Activated naive CD4-positive, alpha-beta T cell treated with anti-CD3 and anti-CD28 coated beads for 36 hours (primary cell): ENCODE measurements around the gene CDYL2. TPM values are rescaled to one million over a fixed set of nuclear protein-coding genes. Genes with fewer than 3 reads are reported as not detected.
"Not testable (repeated sequence)": the region's sequence is repeated elsewhere in the genome, so short reads cannot be mapped to it uniquely, and the experiment has no call there.

Source experiments
- CTCF ChIA-PET: fragments of 350-600 bp; sonication (Branson Sonifier 250); formaldehyde crosslinking; loops from one replicate; lab custom pipeline; 2021; ENCODE audit warnings: antibody characterized with exemption; lab: Charles Lee
- DNase-seq: peaks from one replicate; pipeline ENCODE4 v3.0.0-alpha.2; 2020
- H3K27ac Mint-ChIP-seq: one replicate; pipeline ENCODE4 v1.8.0; 2021; ENCODE audit warnings: mild to moderate bottlenecking, mixed read lengths
- H3K27me3 Mint-ChIP-seq: one replicate; pipeline ENCODE4 v1.8.0; 2021; ENCODE audit warnings: low read depth, mixed read lengths
- H3K36me3 Mint-ChIP-seq: one replicate; pipeline ENCODE4 v1.8.0; 2021; ENCODE audit warnings: low read depth, mixed read lengths
- H3K4me1 Mint-ChIP-seq: one replicate; pipeline ENCODE4 v1.8.0; 2021; ENCODE audit warnings: low read depth, mixed read lengths
- H3K4me3 Mint-ChIP-seq: one replicate; pipeline ENCODE4 v1.8.0; 2021; ENCODE audit warnings: mild to moderate bottlenecking, moderate library complexity, mixed read lengths
- H3K9me3 Mint-ChIP-seq: one replicate; pipeline ENCODE4 v1.8.0; 2021; ENCODE audit warnings: mixed read lengths
- intact Hi-C: fragments of 100-400 bp; cut with micrococcal nuclease; formaldehyde crosslinking; loops from one replicate; pipeline ENCODE4 v1.15.1; 2023
- total RNA-seq, 2 experiments: library from RNA; stranded (reverse); gene quantifications; one replicate each; pipeline ENCODE4 v1.2.3, GENCODE V29; 2021

CDYL2 gene
- total RNA-seq, 2 experiments from 2014 or later: 10.1 to 12.7 TPM

DNA sequence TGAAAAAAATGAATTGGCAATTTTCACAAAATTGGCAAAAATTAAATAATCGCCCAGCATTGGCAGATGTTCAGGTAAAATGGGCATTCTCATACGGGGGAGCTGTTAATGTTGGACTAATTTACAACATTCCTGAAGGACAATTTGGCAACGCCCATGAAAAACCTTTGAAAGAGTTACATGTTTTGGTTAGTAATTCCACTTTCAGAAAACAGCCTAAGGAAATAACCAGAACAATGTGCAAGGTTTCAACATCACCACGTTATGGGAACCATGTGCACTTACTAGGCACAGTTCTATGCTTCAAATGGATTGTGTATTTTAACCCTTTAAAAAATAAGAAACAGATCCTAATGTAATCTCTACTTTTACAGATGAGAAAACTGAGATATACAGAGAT is 62.7 kb downstream of the CDYL2 start:
- Mint-ChIP-seq H3K27ac (no peak overlapping the region), H3K4me3 (no peak overlapping the region), H3K9me3 (peaks cover 10% of the 10 kb centered on the region), H3K36me3 (peaks cover 9% of the 10 kb centered on the region), H3K27me3 (no peaks in the 10 kb centered on the region), H3K4me1 (peaks cover 24% of the 10 kb centered on the region)
- intact Hi-C loops: no loop called here
- CTCF ChIA-PET: interaction anchor here (0.6 to 0.7 kb wide), 2 partner anchors 609 to 1960 kb away, joined by 3 to 4 read pairs; no protein-coding TSS in a partner anchor
- no peak for DNase-seq

GRCh38 chr16:80739523-80739922 is 64.9 kb downstream of the CDYL2 start:
- CTCF ChIA-PET: interaction anchor here (0.6 kb wide), 1 partner anchor 114 kb away, joined by 3 read pairs; no protein-coding TSS in a partner anchor
- Mint-ChIP-seq H3K9me3 (peaks cover 10% of the 10 kb centered on the region), H3K36me3 (peaks cover 9% of the 10 kb centered on the region), H3K27me3 (no peaks in the 10 kb centered on the region), H3K27ac (no peak overlapping the region), H3K4me1 (peaks cover 22% of the 10 kb centered on the region), H3K4me3 (no peak overlapping the region)
- DNase-seq: peak; percentile 36
- intact Hi-C loops: no loop called here

DNA sequence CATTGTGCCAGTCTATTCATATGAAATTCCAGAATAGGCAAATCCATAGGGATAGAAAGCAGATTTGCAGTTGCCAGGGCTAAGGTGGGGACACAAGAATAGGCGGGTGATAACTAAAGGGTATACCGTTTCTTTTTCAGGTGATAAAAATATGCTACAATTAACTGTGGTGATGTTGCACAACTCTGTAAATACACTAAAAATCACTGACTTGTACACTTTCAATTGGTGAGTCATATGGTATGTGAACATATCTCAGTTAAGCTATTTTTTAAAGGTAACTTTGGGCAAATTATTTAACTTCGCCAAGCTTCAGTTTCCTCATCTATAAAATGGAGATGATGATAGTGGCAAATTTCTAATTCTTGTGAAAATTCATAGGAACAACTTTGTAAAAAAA is 65.9 kb downstream of the CDYL2 start:
- H3K4me1 Mint-ChIP-seq: peaks cover 14% of the 10 kb centered on the region
- peaks cover 10% of the 10 kb centered on the region for H3K9me3 Mint-ChIP-seq
- H3K27me3 Mint-ChIP-seq: no peaks in the 10 kb centered on the region
- H3K27ac Mint-ChIP-seq: no peak overlapping the region
- DNase-seq: no peak
- peaks cover 9% of the 10 kb centered on the region for H3K36me3 Mint-ChIP-seq
- intact Hi-C loops: no loop called here
- CTCF ChIA-PET: no interaction called here
- no peak overlapping the region for H3K4me3 Mint-ChIP-seq

DNA sequence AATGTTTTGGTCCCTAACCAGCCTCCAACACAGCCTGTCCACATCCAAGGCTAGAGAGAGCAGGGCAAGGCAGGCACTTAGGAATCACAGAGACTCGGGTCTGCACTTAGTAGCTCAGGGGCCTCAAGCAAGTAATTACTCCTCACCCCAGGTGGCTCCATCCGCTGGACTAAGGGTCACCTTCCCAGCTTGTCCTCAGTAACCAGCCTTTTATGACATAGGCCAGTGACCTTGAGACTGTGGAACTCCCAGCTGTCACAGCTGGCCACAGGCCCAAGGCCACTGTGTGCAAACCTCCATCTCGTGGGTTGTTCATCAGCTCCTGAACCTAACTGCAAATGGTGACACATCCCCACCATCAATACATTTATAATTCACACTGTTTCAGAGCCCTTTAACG is 68.6 kb downstream of the CDYL2 start:
- intact Hi-C loops: no loop called here
- H3K27me3 Mint-ChIP-seq: no peaks in the 10 kb centered on the region
- peaks cover 25% of the 10 kb centered on the region for H3K9me3 Mint-ChIP-seq
- H3K4me1 Mint-ChIP-seq: peaks cover 9% of the 10 kb centered on the region
- H3K27ac Mint-ChIP-seq: no peak overlapping the region
- CTCF ChIA-PET: no interaction called here
- no peak for DNase-seq
- peaks cover 11% of the 10 kb centered on the region for H3K36me3 Mint-ChIP-seq
- no peak overlapping the region for H3K4me3 Mint-ChIP-seq

GRCh38 chr16:80733407-80733806 is 71.0 kb downstream of the CDYL2 start:
- Mint-ChIP-seq H3K27me3 (no peaks in the 10 kb centered on the region), H3K4me1 (no peaks in the 10 kb centered on the region), H3K36me3 (peaks cover 7% of the 10 kb centered on the region), H3K4me3 (no peak overlapping the region), H3K27ac (no peak overlapping the region), H3K9me3 (peaks cover 18% of the 10 kb centered on the region)
- CTCF ChIA-PET: interaction anchor here (0.7 kb wide), 1 partner anchor 12 kb away, joined by 3 read pairs; no protein-coding TSS in a partner anchor
- intact Hi-C loops: no loop called here
- no peak for DNase-seq

GRCh38 chr16:80731915-80732314 is 72.5 kb downstream of the CDYL2 start:
- Mint-ChIP-seq H3K27me3 (no peaks in the 10 kb centered on the region), H3K4me3 (no peak overlapping the region), H3K27ac (no peak overlapping the region), H3K36me3 (peaks cover 8% of the 10 kb centered on the region), H3K9me3 (peaks cover 18% of the 10 kb centered on the region), H3K4me1 (peaks cover 7% of the 10 kb centered on the region)
- no peak for DNase-seq
- CTCF ChIA-PET: interaction anchor here (0.9 kb wide), 1 partner anchor 205 kb away, joined by 5 read pairs; no protein-coding TSS in a partner anchor
- intact Hi-C loops: no loop called here

- intact Hi-C loops, H3K36me3 Mint-ChIP-seq, CTCF ChIA-PET, DNase-seq, H3K4me3 Mint-ChIP-seq, H3K27ac Mint-ChIP-seq, H3K27me3 Mint-ChIP-seq: not testable (repeated sequence)
- Mint-ChIP-seq H3K9me3 (peaks cover 19% of the 10 kb centered on the region), H3K4me1 (peaks cover 20% of the 10 kb centered on the region)
Measured at GRCh38 chr16:80727066-80727763, 77.2 kb downstream of the CDYL2 start.

DNA sequence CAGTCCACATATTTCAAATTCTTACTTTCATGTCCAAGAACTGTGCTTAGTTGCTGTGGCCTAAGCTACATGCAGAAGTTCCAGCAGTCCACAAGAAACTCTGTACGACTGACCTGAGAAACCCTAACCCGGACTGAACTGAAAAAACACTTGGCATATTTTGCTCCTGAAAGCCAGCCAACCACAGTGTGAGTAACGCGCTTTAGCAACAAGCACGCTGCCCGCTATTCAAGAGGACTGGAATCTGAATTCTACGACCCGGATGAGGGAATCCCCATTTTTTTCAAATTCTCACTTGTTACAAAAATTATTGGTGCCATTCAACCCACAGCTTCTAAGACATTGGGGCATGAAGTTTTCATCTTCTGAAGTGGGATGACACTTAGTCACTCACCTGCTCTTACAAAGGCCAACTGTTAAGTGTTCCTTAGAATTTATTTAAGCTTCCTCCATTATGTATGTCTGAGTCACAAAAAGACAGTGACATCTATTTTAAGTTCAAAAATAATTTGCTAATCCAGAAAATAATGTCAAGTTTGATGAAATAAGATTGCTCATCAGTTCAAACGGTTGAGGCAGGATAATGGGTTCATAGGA is 78.7 kb downstream of the CDYL2 start:
- Mint-ChIP-seq H3K4me3 (no peak overlapping the region), H3K4me1 (peaks cover 20% of the 10 kb centered on the region), H3K27me3 (no peaks in the 10 kb centered on the region), H3K27ac (no peak overlapping the region), H3K36me3 (peaks cover 2% of the 10 kb centered on the region), H3K9me3 (peaks cover 6% of the 10 kb centered on the region)
- CTCF ChIA-PET: no interaction called here
- DNase-seq: no peak
- intact Hi-C loops: no loop called here

DNA sequence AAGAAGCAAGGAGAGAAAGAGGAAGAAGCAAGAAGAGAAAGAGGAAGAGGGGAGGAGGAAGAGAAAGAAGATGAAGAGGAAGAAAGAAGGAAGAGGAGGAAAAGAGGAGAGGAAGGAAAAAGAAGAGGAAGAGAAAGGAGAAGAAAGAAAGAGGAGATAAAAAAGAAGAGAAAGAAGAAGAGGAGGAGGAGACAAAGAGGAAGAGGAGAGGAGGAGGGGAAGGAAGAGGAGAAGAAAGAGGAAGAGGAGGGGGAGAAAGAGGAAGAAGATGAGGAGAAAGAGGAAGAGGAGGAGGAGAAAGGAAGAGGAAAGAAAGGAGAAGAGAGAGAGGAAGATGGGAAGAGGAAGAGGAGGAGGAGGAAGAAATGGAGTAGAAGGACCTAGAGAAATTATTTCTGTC is 80.4 kb downstream of the CDYL2 start:
- Mint-ChIP-seq H3K9me3 (peaks cover 5% of the 10 kb centered on the region), H3K4me3 (no peak overlapping the region), H3K4me1 (peaks cover 30% of the 10 kb centered on the region), H3K27me3 (no peaks in the 10 kb centered on the region), H3K27ac (no peak overlapping the region), H3K36me3 (peaks cover 2% of the 10 kb centered on the region)
- DNase-seq: no peak
- CTCF ChIA-PET: interaction anchor here (0.9 kb wide), 1 partner anchor 26 kb away, joined by 3 read pairs; no protein-coding TSS in a partner anchor
- intact Hi-C loops: loop anchor here (5.0 kb wide), 1 partner anchor 197 kb away; no protein-coding TSS in a partner anchor

DNA sequence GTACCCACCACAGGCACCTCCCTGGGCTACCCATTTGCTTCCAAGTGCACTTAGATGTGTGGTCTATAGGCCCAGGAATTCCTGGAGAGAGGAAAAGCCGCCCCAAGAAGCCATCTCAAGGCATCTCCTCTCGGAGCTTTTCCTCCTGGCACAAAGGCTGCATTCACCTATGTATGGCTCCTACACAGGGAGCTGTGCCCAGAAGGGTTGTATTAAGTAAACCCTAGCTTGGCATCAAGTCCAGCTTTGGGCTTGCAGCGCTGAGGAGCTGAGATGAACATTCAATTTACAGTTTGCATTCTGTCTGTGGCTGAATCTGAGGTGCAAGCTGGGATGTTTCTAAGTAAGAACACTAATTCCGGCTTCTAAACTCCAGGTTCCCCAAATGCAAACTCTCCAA is 81.3 kb downstream of the CDYL2 start:
- intact Hi-C loops: loop anchor here (5.0 kb wide), 1 partner anchor 196 kb away; no protein-coding TSS in a partner anchor
- Mint-ChIP-seq H3K4me1 (peaks cover 30% of the 10 kb centered on the region), H3K27me3 (no peaks in the 10 kb centered on the region), H3K36me3 (peaks cover 2% of the 10 kb centered on the region), H3K27ac (no peak overlapping the region), H3K9me3 (peaks cover 5% of the 10 kb centered on the region), H3K4me3 (no peak overlapping the region)
- CTCF ChIA-PET: interaction anchor here (0.9 kb wide), 1 partner anchor 25 kb away, joined by 3 read pairs; no protein-coding TSS in a partner anchor
- no peak for DNase-seq

GRCh38 chr16:80720804-80721371 is 83.5 kb downstream of the CDYL2 start:
- no peak for DNase-seq
- H3K27me3 Mint-ChIP-seq: no peaks in the 10 kb centered on the region
- H3K36me3 Mint-ChIP-seq: no peaks in the 10 kb centered on the region
- intact Hi-C loops: loop anchor here (5.0 kb wide), 1 partner anchor 194 kb away; no protein-coding TSS in a partner anchor
- H3K27ac Mint-ChIP-seq: no peak overlapping the region
- H3K4me3 Mint-ChIP-seq: no peak overlapping the region
- peaks cover 5% of the 10 kb centered on the region for H3K9me3 Mint-ChIP-seq
- CTCF ChIA-PET: interaction anchor here (1.6 kb wide), 1 partner anchor 14 kb away, joined by 3 read pairs; no protein-coding TSS in a partner anchor
- H3K4me1 Mint-ChIP-seq: peaks cover 20% of the 10 kb centered on the region

- DNase-seq: peak; percentile 56
- CTCF ChIA-PET: no interaction called here
- Mint-ChIP-seq H3K4me1 (peaks cover 10% of the 10 kb centered on the region), H3K27me3 (no peaks in the 10 kb centered on the region), H3K36me3 (no peaks in the 10 kb centered on the region), H3K4me3 (no peak overlapping the region), H3K27ac (no peak overlapping the region), H3K9me3 (peaks cover 5% of the 10 kb centered on the region)
- intact Hi-C loops: no loop called here
Measured at GRCh38 chr16:80719573-80719972, 84.8 kb downstream of the CDYL2 start.
